Measurements from ENCODE around the gene RPL36.

Gene RPL36

DNA sequence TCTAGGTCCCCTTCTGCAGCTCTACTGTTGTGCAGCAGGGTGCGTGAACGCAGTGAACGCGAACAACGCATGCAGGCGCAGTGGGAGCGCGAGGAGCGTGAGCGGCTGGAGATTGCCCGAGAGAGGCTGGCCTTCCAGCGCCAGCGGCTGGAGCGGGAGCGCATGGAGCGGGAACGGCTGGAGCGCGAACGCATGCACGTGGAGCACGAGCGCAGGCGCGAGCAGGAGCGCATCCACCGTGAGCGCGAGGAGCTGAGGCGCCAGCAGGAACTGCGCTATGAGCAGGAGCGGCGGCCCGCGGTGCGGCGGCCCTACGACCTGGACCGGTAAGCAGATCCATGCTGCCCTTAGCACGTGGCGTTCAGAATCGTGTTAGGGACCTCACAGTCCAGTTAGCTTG lies 28.6 kb upstream of the RPL36 start:
- DNase-seq: no peak
- peaks cover 60% of the 10 kb centered on the region for H3K36me3 Mint-ChIP-seq (ENCODE audit: low read depth)
- H3K4me1 Mint-ChIP-seq: no peaks in the 10 kb centered on the region
- no peak overlapping the region for H3K27ac Mint-ChIP-seq
- no peaks in the 10 kb centered on the region for H3K27me3 Mint-ChIP-seq (ENCODE audit: low read depth, poor library complexity)
- H3K9me3 Mint-ChIP-seq: no peaks in the 10 kb centered on the region
- H3K4me3 Mint-ChIP-seq: no peak overlapping the region
- TF ChIP-seq CTCF (IDR thresholded peaks at IDR 0.05): no peak

- Mint-ChIP-seq H3K9me3 (no peaks in the 10 kb centered on the region), H3K27me3 (ENCODE audit: low read depth, poor library complexity) (no peaks in the 10 kb centered on the region), H3K27ac (no peak overlapping the region), H3K4me1 (peaks cover 8% of the 10 kb centered on the region), H3K4me3 (no peak overlapping the region), H3K36me3 (ENCODE audit: low read depth) (peaks cover 67% of the 10 kb centered on the region)
- DNase-seq: no peak
- TF ChIP-seq CTCF (IDR thresholded peaks at IDR 0.05): no peak
Observed at GRCh38 chr19:5663904-5664303, 26.2 kb upstream of the RPL36 start.

GRCh38 chr19:5664515-5664914 lies 25.6 kb upstream of the RPL36 start:
- H3K27me3 Mint-ChIP-seq (ENCODE audit: low read depth, poor library complexity): no peaks in the 10 kb centered on the region
- no peak overlapping the region for H3K27ac Mint-ChIP-seq
- peaks cover 8% of the 10 kb centered on the region for H3K4me1 Mint-ChIP-seq
- H3K9me3 Mint-ChIP-seq: no peaks in the 10 kb centered on the region
- H3K4me3 Mint-ChIP-seq: no peak overlapping the region
- no peak for TF ChIP-seq CTCF (IDR thresholded peaks at IDR 0.05)
- peaks cover 72% of the 10 kb centered on the region for H3K36me3 Mint-ChIP-seq (ENCODE audit: low read depth)
- DNase-seq: no peak

GRCh38 chr19:5665781-5666513 lies 24.1 kb upstream of the RPL36 start:
- Mint-ChIP-seq H3K9me3 (no peaks in the 10 kb centered on the region), H3K36me3 (ENCODE audit: low read depth) (peaks cover 73% of the 10 kb centered on the region), H3K4me1 (peaks cover 8% of the 10 kb centered on the region), H3K27me3 (ENCODE audit: low read depth, poor library complexity) (no peaks in the 10 kb centered on the region), H3K4me3 (no peak overlapping the region), H3K27ac (peak overlapping the region; percentile 97)
- no peak for TF ChIP-seq CTCF (IDR thresholded peaks at IDR 0.05)
- no peak for DNase-seq

DNA sequence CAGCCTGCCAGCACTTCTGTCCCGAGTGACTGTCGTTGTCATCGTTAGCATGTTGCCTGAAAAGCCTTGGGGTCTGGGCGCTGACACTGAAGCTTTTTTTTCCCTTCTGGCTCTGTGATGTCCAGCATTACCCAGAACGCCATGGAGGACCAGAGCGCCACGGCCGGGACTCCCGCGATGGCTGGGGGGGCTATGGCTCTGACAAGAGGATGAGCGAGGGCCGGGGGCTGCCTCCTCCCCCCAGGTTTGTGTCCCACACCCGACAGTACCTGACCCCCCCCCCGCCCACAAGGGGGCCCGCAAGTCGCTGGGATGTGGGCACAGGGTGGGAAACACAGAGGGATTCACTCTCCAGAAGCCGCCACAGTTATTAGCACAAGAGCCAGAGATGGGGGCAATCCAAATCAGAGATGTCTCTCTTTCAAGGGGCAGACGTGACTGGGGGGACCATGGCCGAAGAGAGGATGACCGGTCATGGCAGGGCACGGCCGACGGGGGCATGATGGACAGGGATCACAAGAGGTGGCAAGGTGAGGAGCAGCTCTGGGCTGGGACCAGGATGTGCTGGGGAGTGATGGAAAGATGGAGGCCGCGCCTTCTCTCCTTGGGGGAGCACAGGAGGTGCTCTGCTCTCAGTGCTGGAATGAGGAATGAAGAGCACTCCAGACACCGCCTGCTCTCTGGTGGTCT lies 23.0 kb upstream of the RPL36 start:
- Mint-ChIP-seq H3K36me3 (ENCODE audit: low read depth) (peaks cover 67% of the 10 kb centered on the region), H3K27ac (no peak overlapping the region), H3K4me3 (no peak overlapping the region), H3K9me3 (no peaks in the 10 kb centered on the region), H3K27me3 (ENCODE audit: low read depth, poor library complexity) (no peaks in the 10 kb centered on the region), H3K4me1 (peaks cover 8% of the 10 kb centered on the region)
- DNase-seq: no peak
- no peak for TF ChIP-seq CTCF (IDR thresholded peaks at IDR 0.05)
